ENCODE data around the gene VIPR1.

The VIPR1 gene, protein sequence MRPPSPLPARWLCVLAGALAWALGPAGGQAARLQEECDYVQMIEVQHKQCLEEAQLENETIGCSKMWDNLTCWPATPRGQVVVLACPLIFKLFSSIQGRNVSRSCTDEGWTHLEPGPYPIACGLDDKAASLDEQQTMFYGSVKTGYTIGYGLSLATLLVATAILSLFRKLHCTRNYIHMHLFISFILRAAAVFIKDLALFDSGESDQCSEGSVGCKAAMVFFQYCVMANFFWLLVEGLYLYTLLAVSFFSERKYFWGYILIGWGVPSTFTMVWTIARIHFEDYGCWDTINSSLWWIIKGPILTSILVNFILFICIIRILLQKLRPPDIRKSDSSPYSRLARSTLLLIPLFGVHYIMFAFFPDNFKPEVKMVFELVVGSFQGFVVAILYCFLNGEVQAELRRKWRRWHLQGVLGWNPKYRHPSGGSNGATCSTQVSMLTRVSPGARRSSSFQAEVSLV

DNA sequence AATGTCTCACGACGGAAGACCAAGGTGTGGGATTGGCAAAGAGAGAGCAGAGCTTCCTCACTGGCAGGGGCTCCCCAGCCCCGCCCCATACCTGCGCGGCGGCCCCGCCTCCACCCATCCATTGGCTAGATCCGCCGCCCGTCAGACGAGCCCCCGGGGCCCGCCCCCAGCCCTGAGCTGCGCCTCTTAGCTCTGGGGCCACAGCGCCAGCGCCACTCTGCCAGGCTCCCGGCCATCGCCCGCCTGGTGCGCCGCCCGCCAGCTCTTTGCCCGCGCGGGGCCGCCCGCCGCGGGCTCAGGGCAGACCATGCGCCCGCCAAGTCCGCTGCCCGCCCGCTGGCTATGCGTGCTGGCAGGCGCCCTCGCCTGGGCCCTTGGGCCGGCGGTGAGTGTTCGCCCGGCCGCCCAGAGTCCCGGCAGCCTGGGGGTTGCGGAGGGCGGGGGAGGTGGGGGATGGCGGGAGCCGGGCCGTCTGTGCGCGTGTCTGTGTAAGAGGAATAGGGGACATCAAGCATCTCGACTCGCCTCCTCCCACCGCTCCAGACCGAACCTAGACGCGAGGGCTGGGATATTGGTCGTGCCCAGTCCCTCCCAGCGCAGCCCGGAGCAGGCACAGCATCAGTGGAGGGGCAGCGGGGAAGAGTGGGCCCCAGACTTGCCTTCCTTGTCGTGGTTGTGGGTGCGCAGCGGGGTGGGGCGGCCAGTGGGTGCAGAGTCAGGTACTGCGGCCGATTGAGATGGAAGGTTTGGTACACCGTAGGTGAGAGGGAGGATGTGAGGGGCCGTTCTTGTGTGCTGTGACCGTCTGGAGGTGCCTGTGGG is at the start of gene VIPR1:
TSS of gene VIPR1 (plus strand) at position 215 of the 822 bp plus-strand sequence. CDS start at position 308, 93 bp downstream.
- DNase-seq: peak; percentile 94

DNA sequence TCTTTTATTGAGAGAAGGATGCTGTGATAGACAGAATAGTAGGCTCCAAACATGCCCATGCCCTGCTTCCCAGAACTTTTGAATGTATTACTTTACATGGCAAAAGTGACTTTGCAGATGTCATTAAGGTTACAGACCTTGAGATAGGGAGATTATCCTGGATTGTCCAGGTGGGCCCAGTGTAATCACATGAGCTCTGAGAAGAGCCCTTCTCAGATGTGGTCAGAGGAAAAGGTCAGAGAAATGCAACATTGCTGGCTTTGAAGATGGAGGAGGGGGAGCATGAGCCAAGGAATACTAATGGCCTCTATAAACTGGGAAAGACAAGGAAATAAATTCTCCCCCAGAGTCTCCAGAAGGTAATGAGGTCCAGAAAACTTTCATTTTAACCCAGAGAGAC is 46.2 kb upstream of the VIPR1 start:
- no peak for DNase-seq

DNA sequence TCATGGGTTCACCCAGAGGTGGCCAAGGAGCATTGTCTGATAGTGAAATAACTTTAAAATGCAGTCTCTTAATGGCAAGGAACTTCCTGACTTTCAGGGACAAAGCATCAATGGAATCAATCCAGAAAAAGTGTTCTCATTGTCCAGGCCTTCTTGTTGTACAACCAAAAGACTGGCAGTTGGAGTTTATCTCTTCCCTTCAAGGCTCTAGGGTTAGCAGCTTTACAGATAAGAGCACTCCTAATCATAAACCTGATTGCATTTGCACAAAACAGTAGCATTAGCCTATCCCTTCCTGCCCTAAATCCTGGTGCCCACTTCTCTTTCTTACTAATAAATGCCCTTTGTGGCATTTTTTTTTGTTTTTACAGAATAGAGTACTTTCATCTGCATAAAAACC is 43.3 kb upstream of the VIPR1 start:
- no peak for DNase-seq

DNA sequence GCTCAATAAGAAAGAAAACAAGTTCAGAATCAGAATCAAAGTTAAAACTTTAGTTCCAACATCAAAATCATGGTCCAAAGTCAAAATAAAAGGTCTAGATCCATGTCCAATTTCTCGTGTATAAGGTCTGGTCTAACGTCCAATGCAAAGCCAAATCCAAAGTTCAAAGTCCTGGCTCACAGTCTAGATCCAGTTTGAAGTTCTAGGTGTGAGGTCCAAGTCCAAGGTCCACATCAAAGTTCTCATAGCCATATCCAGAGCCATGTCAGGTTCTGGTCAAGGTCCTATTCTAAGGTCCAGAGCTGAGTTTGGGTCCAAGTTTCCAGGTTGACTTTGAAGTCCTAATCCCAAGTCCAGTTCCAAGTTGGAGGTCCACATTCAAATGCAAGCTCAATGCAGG is 40.7 kb upstream of the VIPR1 start:
- no peak for DNase-seq

DNA sequence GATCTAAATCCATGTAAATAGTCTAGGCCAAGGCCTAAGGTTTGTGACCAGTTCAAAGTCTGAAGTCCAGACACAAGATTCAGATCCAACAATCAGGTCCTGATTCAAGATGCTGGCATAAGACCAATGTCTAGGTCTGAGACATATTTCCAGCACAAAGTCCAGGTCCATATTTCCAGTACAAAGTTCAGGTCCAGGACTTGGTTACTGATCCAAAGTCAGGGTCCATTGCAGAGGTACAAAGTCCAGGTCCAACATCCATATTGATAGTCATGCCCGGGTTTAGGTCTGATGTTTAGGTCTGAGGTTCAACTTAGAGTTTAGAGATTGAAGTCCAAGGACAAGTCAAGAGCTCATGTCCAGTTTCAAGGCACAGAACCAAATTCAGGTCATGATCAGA is 39.4 kb upstream of the VIPR1 start:
- DNase-seq: no peak

DNA sequence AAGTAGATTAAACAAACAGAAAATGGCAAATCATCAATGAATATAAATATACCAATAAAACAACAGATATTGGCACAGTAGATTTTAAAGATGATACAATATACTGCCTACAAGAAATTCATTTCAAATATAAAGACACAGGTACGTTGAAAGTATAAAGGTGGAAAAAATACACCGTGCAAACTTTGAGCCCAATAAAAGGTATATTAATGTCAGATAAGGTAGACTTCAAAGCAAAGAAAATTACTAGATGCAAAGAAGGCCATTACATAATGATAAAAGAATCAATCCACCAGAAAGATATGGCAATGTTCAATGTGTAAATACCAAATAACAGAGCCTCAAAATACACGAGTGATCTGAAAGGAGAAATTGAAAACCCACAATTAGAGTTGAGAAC is 34.3 kb upstream of the VIPR1 start:
- DNase-seq: no peak

DNA sequence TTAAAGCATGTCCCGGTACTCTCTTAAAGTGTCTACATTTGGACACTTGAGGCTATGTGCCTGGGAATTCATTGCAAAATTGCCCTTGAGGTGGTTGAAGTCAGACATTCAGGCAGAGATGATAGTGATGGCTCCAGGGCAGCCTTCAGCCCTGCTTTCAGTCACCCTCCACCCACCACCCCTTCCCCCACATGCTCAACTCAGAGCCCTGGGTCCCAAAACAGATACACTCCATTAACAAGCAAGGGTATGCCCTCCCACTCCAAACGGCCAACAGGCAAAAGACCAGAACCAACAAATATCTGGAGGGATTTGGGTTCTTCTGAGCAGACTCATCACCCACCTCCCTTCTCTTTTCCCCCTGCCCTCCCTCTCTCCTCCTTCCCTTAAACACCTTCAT is 29.9 kb upstream of the VIPR1 start:
- DNase-seq: no peak

DNA sequence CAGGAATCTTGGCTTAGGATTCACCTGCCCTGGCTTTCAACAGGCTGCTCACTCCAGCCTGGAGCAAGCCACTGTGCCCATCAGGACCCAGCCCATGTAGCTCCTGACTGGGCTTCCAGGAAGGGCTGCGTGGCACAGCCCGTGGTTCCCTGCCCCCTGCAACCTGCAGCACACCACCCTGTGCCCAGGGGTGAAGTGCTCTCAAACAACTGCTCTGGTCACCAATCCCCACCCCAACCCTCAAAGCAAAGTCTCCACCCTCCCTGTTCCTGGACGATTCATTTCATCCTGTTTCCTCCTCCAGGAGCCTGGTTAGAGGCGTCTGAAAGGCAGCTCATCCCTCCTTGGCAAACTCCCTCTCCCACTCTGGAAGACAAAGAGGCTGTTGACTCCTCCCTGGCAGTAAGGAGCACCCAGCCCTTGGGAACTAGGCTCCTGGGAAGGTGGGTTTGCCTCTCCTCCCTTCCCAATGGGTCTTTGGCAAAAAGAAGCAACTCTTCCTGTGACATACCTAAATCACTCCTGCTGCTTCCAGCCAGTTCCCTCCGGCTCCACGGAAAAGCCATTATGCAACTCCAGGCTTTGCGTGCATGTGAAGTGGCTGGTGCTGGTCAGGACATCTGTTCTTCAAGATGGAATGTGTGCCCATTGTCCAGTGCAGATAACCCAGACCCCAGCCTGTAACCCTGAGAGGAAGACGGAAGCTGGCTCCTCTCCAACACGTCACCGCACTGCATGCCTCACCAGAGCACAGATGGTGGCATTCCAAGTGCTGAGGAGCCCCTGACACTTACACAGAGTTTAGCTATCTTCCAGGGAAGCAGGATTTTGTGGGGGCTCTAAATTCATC is 29.1 kb upstream of the VIPR1 start:
- DNase-seq: no peak

DNA sequence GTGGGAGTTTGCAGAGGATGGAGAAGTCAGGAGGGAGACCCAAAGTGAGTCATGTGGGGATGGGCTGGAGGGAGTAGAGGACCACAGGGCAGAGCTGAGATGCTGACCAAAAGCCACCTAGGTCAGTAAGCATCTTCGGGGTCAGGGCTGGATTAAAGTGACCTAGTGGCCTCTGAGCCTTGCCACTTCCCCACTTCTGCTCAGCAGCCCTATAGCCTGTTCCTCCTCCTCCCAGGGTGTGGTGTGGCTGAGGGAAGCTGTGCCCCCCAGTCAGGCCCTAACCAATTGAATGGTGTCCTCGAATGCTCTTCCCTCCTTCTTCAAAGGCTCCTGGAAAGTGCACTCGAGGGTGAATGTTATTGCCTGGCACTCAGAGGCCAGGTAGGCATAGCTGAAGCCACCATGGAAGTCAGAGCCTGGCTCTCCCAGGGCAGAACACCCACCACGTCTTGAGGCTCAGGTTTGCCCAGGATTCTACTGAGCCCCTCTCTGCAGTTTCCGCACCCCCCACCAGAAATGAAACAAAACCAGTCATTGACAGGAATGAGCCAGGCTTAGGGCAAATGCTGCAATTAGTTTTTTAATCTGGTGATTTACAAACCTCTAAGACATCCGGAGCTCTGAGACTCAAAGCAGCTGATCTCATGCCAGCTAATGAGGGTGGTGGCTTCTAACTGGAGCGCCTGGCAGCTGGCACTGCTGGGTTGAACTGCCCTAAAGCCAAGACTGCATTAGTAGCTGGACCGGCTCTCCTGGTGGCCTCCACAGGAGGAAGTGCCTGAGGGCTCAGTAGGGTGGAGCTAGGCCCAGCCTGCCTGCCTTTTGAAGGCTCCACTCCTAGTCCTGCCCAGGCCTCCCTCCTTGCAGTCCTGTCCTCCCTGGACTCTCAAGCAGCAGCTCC is 26.0 kb upstream of the VIPR1 start:
- no peak for DNase-seq

DNA sequence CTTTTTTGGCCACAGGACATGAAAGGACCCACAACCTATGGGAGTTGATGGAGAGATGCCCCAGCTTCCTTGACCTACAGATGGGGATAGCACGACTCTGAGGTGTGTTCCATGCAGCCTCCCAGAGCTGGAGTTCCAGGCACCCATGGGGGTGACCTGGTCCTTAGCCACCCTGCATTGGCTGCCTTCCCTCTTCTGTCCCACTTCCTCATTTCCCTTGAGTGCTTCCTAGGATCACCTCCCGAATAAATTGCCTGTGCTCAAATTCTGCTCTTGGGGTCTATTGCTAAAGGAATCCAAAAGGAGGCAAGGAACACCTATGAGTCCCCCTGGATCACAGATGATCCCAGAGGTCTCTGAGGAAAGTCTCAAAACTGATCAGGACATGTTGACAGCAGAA is 24.7 kb upstream of the VIPR1 start:
- DNase-seq: no peak

DNA sequence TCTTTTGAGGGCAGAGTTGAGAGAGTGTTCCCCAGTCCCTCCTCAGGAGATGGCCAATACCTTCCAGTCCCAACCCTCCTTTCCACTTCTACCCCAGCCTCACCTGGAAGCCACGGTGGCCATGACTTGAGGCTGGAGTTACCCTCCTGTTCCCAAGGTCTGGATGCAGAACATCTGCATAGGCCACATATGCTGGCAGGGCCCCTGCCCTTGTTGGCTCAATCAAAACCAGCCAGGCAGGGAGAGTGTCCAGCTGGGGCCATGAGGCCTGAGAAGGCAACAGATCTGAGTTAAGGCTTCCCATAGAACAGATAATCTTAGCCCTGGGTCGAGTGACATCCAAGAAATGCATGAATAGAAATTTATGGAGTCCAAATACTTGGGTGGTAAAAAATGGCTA is 23.6 kb upstream of the VIPR1 start:
- no peak for DNase-seq

DNA sequence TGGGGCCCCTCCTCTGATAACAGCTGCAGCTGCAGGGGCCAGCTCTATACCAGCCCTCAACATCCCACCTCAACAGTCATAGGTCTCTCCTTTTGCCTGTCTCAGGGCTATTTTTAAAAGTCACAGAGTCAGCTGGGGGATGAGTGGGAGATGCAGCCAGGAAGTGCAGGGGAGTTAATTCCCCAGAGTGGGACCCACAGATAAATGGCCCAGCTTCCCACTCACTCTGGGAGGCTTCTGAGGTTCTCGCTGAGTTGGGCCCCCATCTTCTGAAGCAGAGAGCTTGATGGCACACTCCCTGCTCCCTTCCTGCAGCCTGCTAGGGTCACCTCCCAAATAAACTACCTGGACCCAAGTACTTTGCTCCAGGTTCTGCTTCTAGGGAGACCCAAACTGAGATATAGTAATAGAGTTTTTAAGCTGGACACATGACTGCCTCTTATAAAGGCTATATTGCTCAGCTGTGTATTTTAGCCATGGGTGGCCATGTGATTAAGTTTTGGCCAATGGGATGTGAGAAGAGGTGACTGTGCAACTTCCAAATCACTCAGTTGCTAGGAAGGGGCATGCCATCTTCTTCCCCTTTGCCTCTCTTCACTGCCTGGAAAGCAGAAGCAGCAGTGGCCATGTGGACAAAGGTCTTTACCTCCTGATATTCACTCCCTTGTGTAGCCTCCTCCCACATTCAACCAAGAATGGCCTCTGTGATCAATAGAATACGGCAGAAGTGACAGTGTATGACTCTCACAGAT is 15.5 kb upstream of the VIPR1 start:
- no peak for DNase-seq

DNA sequence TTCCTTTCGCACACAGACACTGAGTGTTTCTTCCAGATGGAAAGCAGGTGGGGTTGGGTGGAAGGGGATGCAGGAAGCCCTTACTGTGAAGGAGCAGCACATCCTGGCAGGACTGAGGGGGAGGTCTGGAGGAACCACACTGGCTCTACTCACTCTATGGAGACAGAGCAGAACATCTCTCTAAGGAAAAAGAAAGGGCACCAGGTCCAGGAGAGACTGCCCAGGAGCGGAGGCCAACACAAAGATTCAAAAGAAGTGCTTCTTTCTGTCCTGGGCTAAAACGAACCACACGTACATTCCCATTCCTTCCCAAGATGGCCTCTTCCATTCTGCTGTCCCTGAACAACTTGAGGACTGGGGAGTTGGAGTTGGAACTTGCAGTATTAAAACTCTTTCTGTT is 13.8 kb upstream of the VIPR1 start:
- no peak for DNase-seq

DNA sequence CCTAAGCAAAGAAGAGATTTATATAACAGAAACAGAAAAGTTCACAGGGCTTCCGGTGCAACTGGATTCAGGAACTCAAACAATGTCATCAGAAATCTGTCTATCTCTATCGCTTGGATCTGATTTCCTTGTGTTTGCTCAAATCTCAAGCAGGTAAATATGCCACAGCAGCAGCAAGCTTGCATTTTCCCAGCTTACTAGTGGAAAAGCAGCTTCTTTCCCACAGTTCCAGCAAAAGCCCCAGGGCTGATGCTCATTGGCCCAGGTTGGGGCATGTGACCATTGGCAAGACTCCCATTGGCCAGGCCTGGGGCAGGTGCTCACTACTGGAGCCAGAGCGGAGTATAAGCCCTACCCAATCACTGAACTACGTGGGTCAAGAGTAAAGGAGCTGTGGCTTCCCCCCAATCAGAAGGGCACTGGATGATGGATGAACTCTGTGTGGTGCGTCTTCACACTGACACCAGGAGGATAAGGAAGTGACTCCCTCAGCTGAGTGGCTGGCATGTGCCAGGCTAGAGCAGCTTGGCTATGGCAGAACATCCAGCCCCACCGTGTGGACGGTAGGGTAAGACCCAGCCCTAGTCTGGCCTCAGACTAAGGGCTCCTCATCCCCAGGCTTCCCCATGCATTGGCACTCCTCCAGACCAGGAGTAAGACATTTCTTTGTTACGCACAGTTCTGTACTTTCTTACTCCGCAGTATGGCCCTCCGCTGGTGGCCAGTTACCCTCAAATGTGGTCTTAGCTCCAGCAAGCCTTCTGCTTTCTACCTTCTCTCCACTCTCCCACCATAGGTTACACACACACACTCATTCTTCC is 13.1 kb upstream of the VIPR1 start:
- DNase-seq: no peak

DNA sequence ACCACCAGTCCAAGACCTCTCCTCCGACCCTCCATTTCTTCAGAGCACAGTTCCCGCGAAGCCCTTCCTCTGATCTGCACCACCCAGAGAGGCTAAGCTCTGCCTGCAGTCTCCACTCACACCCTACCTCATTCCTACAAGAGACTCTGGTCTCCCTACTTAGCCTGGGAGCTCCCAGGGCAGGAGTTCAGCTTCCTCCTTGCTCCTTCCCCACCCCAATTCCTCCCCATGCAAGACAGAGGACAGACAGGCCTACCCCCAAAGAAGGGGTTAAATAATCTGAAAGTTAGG is 12.6 kb upstream of the VIPR1 start:
- DNase-seq: no peak

DNA sequence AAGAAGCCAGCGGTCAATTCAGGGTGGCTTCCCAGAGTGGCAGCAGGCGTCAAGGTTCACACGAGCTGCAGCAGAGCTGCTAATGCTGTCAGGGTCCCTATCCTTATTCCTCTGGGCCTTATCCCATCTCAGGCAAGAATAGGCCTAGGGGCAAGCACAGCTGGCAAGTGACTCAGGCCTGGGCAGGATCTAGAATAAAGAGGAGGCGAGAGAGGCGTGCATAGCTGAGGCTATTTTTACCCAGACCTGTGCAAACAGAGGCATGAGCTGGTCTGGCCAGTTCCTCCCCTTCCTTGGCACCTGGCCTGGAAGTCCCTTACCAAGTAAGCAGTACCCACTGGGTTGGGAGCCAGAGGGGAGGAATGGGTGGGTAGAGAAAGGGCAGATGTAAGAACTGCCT is 12.2 kb upstream of the VIPR1 start:
- DNase-seq: no peak

DNA sequence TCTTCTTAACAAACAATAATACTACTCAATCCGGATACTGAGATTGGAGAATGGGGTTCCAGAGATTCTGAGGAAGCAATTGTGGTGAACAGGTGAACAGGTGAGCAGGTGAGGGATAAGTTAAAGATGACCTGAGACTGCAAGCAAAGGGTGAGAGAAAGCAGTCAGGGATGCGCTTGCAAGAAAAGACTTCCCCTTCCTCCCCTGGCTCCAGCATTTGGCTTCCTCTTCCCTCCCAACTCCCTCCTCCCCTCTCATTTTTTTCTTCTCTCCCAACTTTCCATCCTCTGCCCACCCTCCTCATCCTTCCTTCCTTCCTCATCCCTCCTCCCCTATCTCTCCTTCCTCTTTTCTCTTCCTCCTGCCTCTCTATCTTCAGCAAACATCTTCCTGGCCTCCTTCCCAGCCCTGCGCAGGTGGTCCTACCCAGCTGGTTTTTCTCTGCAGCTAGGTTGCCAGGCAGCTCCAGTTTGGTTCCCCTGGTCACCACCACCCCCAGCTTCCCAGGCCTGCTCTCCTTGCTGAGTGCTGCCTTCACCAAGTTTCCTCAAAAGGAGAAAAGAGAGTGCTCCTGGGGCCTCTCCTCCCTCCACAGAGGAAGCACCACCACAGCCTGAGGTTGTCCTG is 10.4 kb upstream of the VIPR1 start:
- DNase-seq: no peak

DNA sequence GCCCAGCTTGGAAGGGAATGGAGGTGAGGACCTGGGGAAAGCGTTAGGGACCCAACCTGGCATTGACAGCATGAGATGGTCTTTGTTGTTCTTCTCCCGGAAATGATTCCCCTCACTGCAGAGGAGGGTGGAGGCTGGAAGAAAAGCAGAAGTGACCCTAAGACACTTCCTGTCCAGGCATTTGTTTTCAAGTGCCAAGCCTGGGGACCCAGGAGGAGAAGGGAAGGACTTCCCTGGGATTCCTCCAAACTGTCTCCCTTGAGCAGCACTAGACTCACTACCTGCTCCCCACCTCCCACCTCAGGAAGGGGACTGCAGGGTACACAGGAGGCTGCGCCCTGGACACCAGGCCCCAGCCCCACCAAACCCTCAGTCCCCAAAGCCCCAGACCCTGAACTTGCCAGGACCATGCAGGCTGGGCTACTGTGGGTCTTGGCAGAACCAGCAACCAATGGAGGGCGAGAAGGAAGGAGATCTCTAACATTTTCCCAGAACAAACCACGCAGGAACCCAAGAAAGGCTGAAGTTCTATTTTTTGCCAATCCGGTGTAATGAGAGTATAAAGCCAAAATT is 9.8 kb upstream of the VIPR1 start:
- DNase-seq: no peak

DNA sequence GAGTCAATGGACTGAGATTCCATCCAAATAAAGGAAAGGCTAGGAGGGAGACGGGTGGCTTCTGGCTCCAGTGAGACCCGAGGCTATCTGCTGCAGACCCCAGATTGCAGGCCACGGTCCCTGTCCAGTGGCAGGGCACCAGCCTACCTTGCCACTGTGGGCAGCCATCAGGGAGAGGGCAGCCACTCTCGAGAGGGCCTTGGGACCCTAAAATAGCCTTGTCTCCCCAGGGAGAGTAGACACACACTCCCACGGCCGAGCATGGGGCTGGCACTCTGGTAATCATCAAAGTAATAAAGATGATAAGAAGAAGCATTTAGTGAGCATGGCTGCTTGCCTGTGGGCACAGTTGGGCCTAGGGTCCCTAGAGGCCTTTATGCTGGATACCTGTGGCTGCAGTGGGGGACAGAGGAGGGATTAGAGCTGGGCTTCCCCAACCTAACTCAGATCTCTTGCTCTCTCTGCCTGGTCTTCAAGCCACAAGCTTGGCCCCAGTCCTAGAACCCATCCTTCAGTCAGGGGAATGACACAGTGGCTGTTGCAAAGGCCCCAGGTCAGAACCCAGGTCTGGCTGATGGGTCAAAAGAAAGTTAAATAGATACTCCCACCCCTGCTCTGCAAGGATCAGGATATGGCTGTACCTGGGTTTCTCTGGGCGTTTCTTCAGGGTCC is 9.2 kb upstream of the VIPR1 start:
- peak in 1 of 2 experiments; percentile 0 for DNase-seq
